Tibial nerve (tissue), 4 donors: ENCODE measurements around the gene SLC25A11. TPM values are rescaled to one million over a fixed set of nuclear protein-coding genes. Genes with fewer than 3 reads are reported as not detected.
A peak's percentile ranks its signal among the peaks of the same experiment; 100 is the strongest.

ENCODE experiments used
- DNase-seq, 2 donors: peaks; one replicate each; pipeline ENCODE4 v3.0.0-alpha.2; 2019; ENCODE audit warnings: low spot score in 2 of 2
- H3K27ac ChIP-seq, 4 donors: fragments of 200-600 bp; sonication (generic) in 3 of 4; one replicate each; pipeline ENCODE4 v1.5.1; 2017 to 2019; ENCODE audit warnings: mild to moderate bottlenecking in 1 of 4
- H3K27me3 ChIP-seq, 2 donors: fragments of 200-600 bp; sonication (generic) in 1 of 2; one replicate each; pipeline versions ENCODE4 v1.5.1 to v1.6.0; 2017 to 2019
- H3K36me3 ChIP-seq, 3 donors: fragments of 200-600 bp; sonication (generic); one replicate each; pipeline ENCODE4 v1.5.1; 2018 to 2019
- H3K4me1 ChIP-seq, 4 donors: fragments of 200-600 bp; sonication (generic) in 3 of 4; one replicate each; pipeline ENCODE4 v1.5.1; 2017 to 2019
- H3K4me3 ChIP-seq, 4 donors: fragments of 200-600 bp; sonication (generic) in 3 of 4; one replicate each; pipeline ENCODE4 v1.5.1; 2017 to 2019; ENCODE audit warnings: mild to moderate bottlenecking in 1 of 4, moderate library complexity in 1 of 4
- H3K9me3 ChIP-seq, 4 donors: fragments of 200-600 bp; sonication (generic) in 3 of 4; one replicate each; pipeline ENCODE4 v1.5.1; 2017 to 2019
- EP300 ChIP-seq, 2 donors: sonication (generic); formaldehyde crosslinking; IDR thresholded peaks; one replicate each; pipeline ENCODE4 v1.6.1; 2017; ENCODE audit warnings: antibody characterized with exemption in 2 of 2, mild to moderate bottlenecking in 1 of 2
- POLR2A ChIP-seq, 2 donors: fragments of 450-650 bp; IDR thresholded peaks; one replicate each; pipeline ENCODE4 v1.6.1; 2017; ENCODE audit warnings: antibody characterized with exemption in 2 of 2, mild to moderate bottlenecking in 2 of 2, moderate library complexity in 2 of 2
- WGBS, 2 donors: methylation state at CpG; one replicate each; pipeline ENCODE4 v1.1.5; 2018; 5-methylcytosine and 5-hydroxymethylcytosine counted together
- total RNA-seq, 4 donors: library from RNA; depleted of rRNA; stranded (reverse); fragments of >200 nt; gene quantifications; one replicate each; pipeline ENCODE4 v1.1.0, GENCODE V29; 2016
- TF ChIP-seq, protein P1 (sequence below), 5 experiments: fragments of 200-600 bp in 3 of 5; fragments of 450-650 bp in 2 of 5; sonication (generic) in 3 of 5; IDR thresholded peaks; one replicate each; pipeline ENCODE4 v1.5.1; 2016 to 2019; ENCODE audit warnings: antibody characterized with exemption in 5 of 5, mild to moderate bottlenecking in 3 of 5, moderate library complexity in 2 of 5

The SLC25A11 gene
- total RNA-seq, 4 donors from 2014 or later: 30.3 to 42.8 (median 32.3) TPM

DNA sequence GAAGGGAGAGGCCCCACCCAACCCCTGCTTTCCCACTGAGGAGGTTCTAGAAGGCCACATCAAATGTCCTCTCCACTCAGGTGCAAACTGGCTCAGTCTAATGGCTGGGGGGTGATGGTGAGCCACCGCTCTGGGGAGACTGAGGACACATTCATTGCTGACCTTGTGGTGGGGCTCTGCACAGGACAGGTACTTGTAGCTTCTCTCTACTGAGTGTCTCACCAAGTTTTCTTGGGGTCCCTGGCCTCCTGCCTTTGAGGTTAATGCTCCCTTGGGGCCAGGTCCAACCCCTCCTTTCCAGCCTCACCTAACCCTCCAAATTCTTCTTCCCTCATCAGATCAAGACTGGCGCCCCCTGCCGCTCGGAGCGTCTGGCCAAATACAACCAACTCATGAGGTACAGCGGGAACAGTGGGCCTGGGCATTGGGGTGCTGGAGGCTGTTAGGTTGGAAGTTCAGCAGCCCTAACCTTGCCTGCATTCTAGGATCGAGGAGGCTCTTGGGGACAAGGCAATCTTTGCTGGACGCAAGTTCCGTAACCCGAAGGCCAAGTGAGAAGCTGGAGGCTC is 16.7 kb upstream of the SLC25A11 start:
- DNase-seq: no peak
- no peaks in the 10 kb centered on the region for H3K27me3 ChIP-seq
- H3K27ac ChIP-seq: no peak overlapping the region
- no peak for TF ChIP-seq POLR2A (IDR thresholded peaks at IDR 0.05)
- TF ChIP-seq, protein P1, sequence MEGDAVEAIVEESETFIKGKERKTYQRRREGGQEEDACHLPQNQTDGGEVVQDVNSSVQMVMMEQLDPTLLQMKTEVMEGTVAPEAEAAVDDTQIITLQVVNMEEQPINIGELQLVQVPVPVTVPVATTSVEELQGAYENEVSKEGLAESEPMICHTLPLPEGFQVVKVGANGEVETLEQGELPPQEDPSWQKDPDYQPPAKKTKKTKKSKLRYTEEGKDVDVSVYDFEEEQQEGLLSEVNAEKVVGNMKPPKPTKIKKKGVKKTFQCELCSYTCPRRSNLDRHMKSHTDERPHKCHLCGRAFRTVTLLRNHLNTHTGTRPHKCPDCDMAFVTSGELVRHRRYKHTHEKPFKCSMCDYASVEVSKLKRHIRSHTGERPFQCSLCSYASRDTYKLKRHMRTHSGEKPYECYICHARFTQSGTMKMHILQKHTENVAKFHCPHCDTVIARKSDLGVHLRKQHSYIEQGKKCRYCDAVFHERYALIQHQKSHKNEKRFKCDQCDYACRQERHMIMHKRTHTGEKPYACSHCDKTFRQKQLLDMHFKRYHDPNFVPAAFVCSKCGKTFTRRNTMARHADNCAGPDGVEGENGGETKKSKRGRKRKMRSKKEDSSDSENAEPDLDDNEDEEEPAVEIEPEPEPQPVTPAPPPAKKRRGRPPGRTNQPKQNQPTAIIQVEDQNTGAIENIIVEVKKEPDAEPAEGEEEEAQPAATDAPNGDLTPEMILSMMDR (IDR thresholded peaks at IDR 0.05): peak in 1 of 5 experiments; percentile 4
- no peaks in the 10 kb centered on the region for H3K9me3 ChIP-seq
- no peaks in the 10 kb centered on the region for H3K4me1 ChIP-seq
- no peak overlapping the region for H3K4me3 ChIP-seq
- H3K36me3 ChIP-seq: peaks cover 0 to 49% (median 0%) of the 10 kb centered on the region in 3 donors
- 79 to 82% methylated on average over 10 of the region's 10 CpGs for whole genome bisulfite sequencing, 2 donors

DNA sequence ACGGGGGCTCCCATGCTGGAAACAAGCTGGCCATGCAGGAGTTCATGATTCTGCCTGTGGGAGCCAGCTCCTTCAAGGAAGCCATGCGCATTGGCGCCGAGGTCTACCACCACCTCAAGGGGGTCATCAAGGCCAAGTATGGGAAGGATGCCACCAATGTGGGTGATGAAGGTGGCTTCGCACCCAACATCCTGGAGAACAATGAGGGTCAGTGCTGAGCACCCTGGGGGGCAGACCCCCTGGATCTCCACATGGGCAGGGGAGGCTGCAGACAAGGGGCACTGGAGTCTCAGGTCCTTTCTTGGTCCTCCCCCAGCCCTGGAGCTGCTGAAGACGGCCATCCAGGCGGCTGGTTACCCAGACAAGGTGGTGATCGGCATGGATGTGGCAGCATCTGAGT is 15.2 kb upstream of the SLC25A11 start:
- no peaks in the 10 kb centered on the region for H3K9me3 ChIP-seq
- H3K4me1 ChIP-seq: peaks cover 0 to 13% (median 9%) of the 10 kb centered on the region in 4 donors
- H3K36me3 ChIP-seq: peaks cover 0 to 35% (median 0%) of the 10 kb centered on the region in 3 donors
- no peak overlapping the region for H3K4me3 ChIP-seq
- TF ChIP-seq POLR2A (IDR thresholded peaks at IDR 0.05) (no peak), EP300 (IDR thresholded peaks at IDR 0.05) (no peak)
- TF ChIP-seq, protein P1 (IDR thresholded peaks at IDR 0.05): no peak
- 94% methylated on average over 8 of the region's 8 CpGs for WGBS, 2 donors
- H3K27ac ChIP-seq: no peak overlapping the region
- DNase-seq: no peak
- H3K27me3 ChIP-seq: no peaks in the 10 kb centered on the region

DNA sequence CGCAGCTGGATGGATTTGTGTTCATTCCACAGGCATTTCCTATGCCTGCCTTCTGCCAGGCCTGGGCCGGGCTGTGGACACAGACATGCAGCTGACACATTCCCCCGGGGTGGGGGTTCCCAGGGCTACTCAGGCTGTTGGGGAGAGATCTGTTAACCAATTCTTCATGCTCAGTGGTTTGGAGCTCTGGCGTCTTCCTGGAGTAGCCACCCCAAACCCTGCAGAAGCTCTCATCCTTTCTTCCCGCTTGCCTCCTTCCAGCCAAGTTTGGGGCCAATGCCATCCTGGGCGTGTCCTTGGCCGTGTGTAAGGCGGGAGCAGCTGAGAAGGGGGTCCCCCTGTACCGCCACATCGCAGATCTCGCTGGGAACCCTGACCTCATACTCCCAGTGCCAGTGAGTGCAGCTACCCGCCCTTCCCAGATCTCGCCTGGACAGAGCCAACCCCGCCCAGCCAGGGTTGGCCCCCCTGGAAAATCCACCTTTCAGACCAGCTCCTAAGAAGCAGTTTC is 13.7 kb upstream of the SLC25A11 start:
- Histone ChIP-seq H3K27ac (no peak overlapping the region), H3K9me3 (no peaks in the 10 kb centered on the region), H3K36me3 (peaks cover 0 to 19% (median 0%) of the 10 kb centered on the region in 3 donors), H3K4me1 (peaks cover 0 to 22% (median 11%) of the 10 kb centered on the region in 4 donors), H3K27me3 (no peaks in the 10 kb centered on the region), H3K4me3 (no peak overlapping the region)
- 76 to 77% methylated on average over 13 to 14 of the region's 14 CpGs for WGBS, 2 donors
- no peak for TF ChIP-seq EP300 (IDR thresholded peaks at IDR 0.05)
- TF ChIP-seq, protein P1 (IDR thresholded peaks at IDR 0.05): no peak
- TF ChIP-seq POLR2A (IDR thresholded peaks at IDR 0.05): no peak
- no peak for DNase-seq

DNA sequence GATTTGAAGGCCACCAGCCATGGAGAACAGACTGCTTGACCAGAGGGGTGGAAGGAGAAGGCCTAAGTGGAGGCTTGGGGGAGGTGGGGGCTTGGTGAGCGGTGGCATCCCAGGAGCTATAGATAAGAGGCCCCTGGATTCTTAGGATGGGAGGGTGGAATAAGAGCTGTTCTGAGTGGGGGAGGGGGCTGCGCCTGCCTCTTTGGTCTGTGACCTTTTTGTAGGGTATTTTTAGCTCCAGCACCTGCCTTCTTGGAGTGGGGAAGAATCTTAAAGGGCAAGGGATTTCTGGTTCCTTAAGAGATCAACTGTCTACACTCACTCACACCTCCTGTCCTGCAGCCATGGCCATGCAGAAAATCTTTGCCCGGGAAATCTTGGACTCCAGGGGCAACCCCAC is 11.6 kb upstream of the SLC25A11 start:
- TF ChIP-seq POLR2A (IDR thresholded peaks at IDR 0.05): no peak
- TF ChIP-seq, protein P1 (IDR thresholded peaks at IDR 0.05): no peak
- no peak for TF ChIP-seq EP300 (IDR thresholded peaks at IDR 0.05)
- no peak overlapping the region for H3K4me3 ChIP-seq
- WGBS, 2 donors: 80 to 92% methylated on average over 3 of the region's 3 CpGs
- H3K36me3 ChIP-seq: peaks cover 0 to 2% (median 0%) of the 10 kb centered on the region in 3 donors
- no peak for DNase-seq
- no peak overlapping the region for H3K27ac ChIP-seq
- no peaks in the 10 kb centered on the region for H3K9me3 ChIP-seq
- no peaks in the 10 kb centered on the region for H3K27me3 ChIP-seq
- peaks cover 0 to 28% (median 15%) of the 10 kb centered on the region in 4 donors for H3K4me1 ChIP-seq

DNA sequence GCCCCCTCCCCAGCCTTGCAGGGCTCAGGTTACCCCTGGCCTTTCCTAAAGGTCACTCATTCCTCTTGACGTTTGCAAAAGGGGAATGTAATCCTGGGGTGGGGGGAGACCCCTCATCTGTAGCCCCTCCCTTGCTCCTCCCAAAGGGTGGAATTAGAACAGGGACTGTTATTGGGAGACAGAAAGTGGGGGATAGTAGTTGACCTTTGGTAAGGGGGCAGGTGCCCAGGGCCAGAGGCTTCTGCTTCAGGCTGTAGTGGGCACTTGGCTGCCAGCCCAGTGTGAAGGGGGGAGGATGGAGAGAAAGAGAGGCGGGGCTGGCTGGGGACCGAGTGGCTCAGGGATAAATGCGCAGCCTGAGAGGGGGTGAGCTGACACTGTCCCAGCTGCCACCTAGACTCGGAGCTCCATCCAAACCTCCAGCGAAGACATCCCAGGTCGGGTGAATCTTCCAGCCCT is 10.9 kb upstream of the SLC25A11 start, which contains the start of gene ENO3:
ENO3 (plus strand) TSS at position 374 of the 459 bp plus-strand sequence. CDS start 711 bp downstream, outside the sequence.
- DNase-seq: no peak
- peak within 1 kb of the TSS; percentile 94 to 98 (median 96) for H3K27ac ChIP-seq
- WGBS, 2 donors: 39 to 40% methylated on average over 7 of the region's 7 CpGs
- peaks cover 0 to 9% (median 0%) of the 10 kb centered on the region in 3 donors for H3K36me3 ChIP-seq
- no peaks in the 10 kb centered on the region for H3K27me3 ChIP-seq
- peaks cover 0 to 35% (median 22%) of the 10 kb centered on the region in 4 donors for H3K4me1 ChIP-seq
- peak within 1 kb of the TSS; percentile 85 to 99 (median 95) for H3K4me3 ChIP-seq
- TF ChIP-seq POLR2A (IDR thresholded peaks at IDR 0.05): no peak
- H3K9me3 ChIP-seq: no peaks in the 10 kb centered on the region
